Measurements from ENCODE around the gene SKAP2. TPM values are rescaled to one million over a fixed set of nuclear protein-coding genes. Genes with fewer than 3 reads are reported as not detected.

SKAP2 gene
- total RNA-seq, 1 experiment from 2014 or later, result 30.7 TPM

DNA sequence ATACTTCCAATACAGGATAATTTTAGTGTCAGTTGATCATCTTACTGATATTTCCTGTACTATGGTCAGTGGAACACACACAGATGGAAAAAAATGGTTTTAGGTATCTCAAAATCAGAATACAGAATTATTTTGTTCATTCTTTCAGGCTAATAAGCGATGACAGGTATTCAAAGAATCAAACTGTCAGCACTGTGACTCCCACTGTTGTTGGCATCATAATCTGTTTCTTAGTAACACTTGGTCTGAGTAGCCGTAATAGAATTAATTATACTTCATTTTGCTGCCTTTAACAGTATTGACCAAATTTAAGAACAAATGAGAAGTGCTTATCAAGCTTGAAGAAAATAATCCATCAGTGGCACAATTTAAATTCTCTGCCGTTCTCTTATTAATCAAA lies 215.0 kb downstream of the SKAP2 start:
- no TSS peak for BruUV-seq (replicated peaks)
- ChIA-PET RAD21 (ENCODE audit: low non-redundant PET in 1 of 2, low total read pairs in 2 of 2, uncharacterized antibody in 2 of 2, unreplicated experiment in 2 of 2) (no interaction called here), CTCF (no interaction called here), POLR2A (no interaction called here)
- Histone ChIP-seq H3K4me2 (ENCODE audit: low read length) (no peak overlapping the region), H3K79me2 (ENCODE audit: insufficient read depth, low read length) (no peaks in the 10 kb centered on the region), H3K27ac (ENCODE audit: low read depth, low read length) (no peak overlapping the region), H3K9ac (ENCODE audit: low read length) (no peak overlapping the region), H3K36me3 (ENCODE audit: control insufficient read depth in 1 of 2, insufficient read depth in 2 of 2, low read length in 2 of 2) (no peaks in the 10 kb centered on the region), H3K9me2 (ENCODE audit: insufficient read depth) (no peaks in the 10 kb centered on the region), H3K4me3 (replicated peaks in 1 of 2; ENCODE audit: low read depth in 1 of 2, low read length in 2 of 2) (no peak overlapping the region), H3K9me3 (ENCODE audit: control insufficient read depth in 1 of 2, insufficient read depth in 1 of 2, low read depth in 1 of 2, low read length in 2 of 2) (no peaks in the 10 kb centered on the region), H4K20me1 (ENCODE audit: insufficient read depth) (no peaks in the 10 kb centered on the region), H3K27me3 (ENCODE audit: insufficient read depth, low read length) (no peaks in the 10 kb centered on the region), H2AFZ (ENCODE audit: low read depth, low read length, poor library complexity, severe bottlenecking) (no peak overlapping the region), H3K4me1 (ENCODE audit: control insufficient read depth in 1 of 2, insufficient read depth in 2 of 2, low read length in 2 of 2) (peaks cover 9 to 10% of the 10 kb centered on the region in 2 experiments; a peak in 3 of 4 replicates)
- intact Hi-C loops (cut with micrococcal nuclease), result no loop called here
- ATAC-seq (no peak), DNase-seq (ENCODE audit: low read depth, low spot score) (no peak)
- TF ChIP-seq FOSL1 (IDR thresholded peaks at IDR 0.05; ENCODE audit: low read depth) (no peak), EGR1 (IDR thresholded peaks at IDR 0.05; ENCODE audit: low read depth) (no peak)

DNA sequence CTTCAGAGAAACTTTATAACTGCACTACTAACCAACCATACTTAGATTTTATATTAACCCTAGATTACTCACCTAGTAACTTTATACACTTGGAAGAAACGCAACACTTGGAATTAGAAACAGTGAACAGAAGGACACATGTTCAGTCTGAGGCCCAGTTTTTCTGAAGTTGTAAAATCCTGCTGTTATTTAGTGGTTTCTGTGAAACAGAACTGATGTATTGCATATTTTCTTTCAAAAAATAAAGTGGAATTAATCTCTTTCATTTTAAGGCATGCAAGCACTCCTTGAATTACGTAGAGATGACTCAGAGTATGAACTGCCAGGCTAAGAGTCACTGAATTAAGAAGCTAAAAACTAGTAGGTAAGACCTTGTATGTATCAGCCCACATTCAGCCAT lies 215.8 kb downstream of the SKAP2 start:
- no peak for ATAC-seq
- Histone ChIP-seq H3K27me3 (ENCODE audit: insufficient read depth, low read length) (no peaks in the 10 kb centered on the region), H3K4me1 (ENCODE audit: control insufficient read depth in 1 of 2, insufficient read depth in 2 of 2, low read length in 2 of 2) (peaks cover 5 to 9% of the 10 kb centered on the region in 2 experiments; a peak in 3 of 4 replicates), H3K4me2 (ENCODE audit: low read length) (peak overlapping the region; percentile 30; the same call in 1 of the 2 replicates), H3K27ac (ENCODE audit: low read depth, low read length) (no peak overlapping the region), H3K9me3 (ENCODE audit: control insufficient read depth in 1 of 2, insufficient read depth in 1 of 2, low read depth in 1 of 2, low read length in 2 of 2) (no peaks in the 10 kb centered on the region), H3K79me2 (ENCODE audit: insufficient read depth, low read length) (no peaks in the 10 kb centered on the region), H3K4me3 (replicated peaks in 1 of 2; ENCODE audit: low read depth in 1 of 2, low read length in 2 of 2) (no peak overlapping the region), H3K36me3 (ENCODE audit: control insufficient read depth in 1 of 2, insufficient read depth in 2 of 2, low read length in 2 of 2) (no peaks in the 10 kb centered on the region), H2AFZ (ENCODE audit: low read depth, low read length, poor library complexity, severe bottlenecking) (no peak overlapping the region), H3K9ac (ENCODE audit: low read length) (no peak overlapping the region), H3K9me2 (ENCODE audit: insufficient read depth) (no peaks in the 10 kb centered on the region), H4K20me1 (ENCODE audit: insufficient read depth) (no peaks in the 10 kb centered on the region)
- TF ChIP-seq FOSL1 (IDR thresholded peaks at IDR 0.05; ENCODE audit: low read depth), result peak; percentile 37
- TF ChIP-seq SIN3A (IDR thresholded peaks at IDR 0.05; ENCODE audit: low read depth), result no peak
- ChIA-PET POLR2A (no interaction called here), CTCF (no interaction called here), RAD21 (ENCODE audit: low non-redundant PET in 1 of 2, low total read pairs in 2 of 2, uncharacterized antibody in 2 of 2, unreplicated experiment in 2 of 2) (no interaction called here)
- DNase-seq (ENCODE audit: low read depth, low spot score), result no peak
- BruUV-seq (replicated peaks), result no TSS peak
- intact Hi-C loops (cut with micrococcal nuclease), result no loop called here
